NT2/D1 (cell line): ENCODE results near the gene HOXA1.

ENCODE experiments used
- SUZ12 ChIP-seq: IDR thresholded peaks from 2 replicates; pipeline ENCODE4 v1.6.1; 2011; ENCODE audit not compliant: insufficient read length, insufficient read depth; ENCODE audit errors: extremely low read depth
- YY1 ChIP-seq: IDR thresholded peaks from 2 replicates; pipeline ENCODE4 v1.6.1; 2011; ENCODE audit not compliant: insufficient read length, insufficient read depth
- ZNF274 ChIP-seq: IDR thresholded peaks from 2 replicates; pipeline ENCODE4 v1.6.1; 2011; ENCODE audit warnings: mild to moderate bottlenecking, low read depth, low read length

GRCh38 chr7:27123477-27124053 lies 27.8 kb upstream of the HOXA1 start:
- TF ChIP-seq ZNF274 (no peak), YY1 (no peak), SUZ12 (no peak)
